Esophagus squamous epithelium (tissue), 5 donors: Measurements from ENCODE around the gene SCGB3A1. TPM values are rescaled to one million over a fixed set of nuclear protein-coding genes. Genes with fewer than 3 reads are reported as not detected.

Experiments
- DNase-seq: peaks from one replicate; lab custom pipeline; 2025; lab: John Stamatoyannopoulos, UW
- H3K27ac ChIP-seq, 4 donors: fragments of 200-600 bp; sonication (generic); one replicate each; pipeline ENCODE4 v1.5.1; 2016 to 2019; ENCODE audit warnings: mild to moderate bottlenecking in 1 of 4
- H3K27me3 ChIP-seq, 4 donors: fragments of 200-600 bp; sonication (generic); 1 replicate in 3 of 4; 2 replicates in 1 of 4; pipeline versions ENCODE4 v1.5.1 to v1.6.0; 2017 to 2021; ENCODE audit warnings: antibody characterized with exemption in 1 of 4
- H3K36me3 ChIP-seq, 3 donors: fragments of 200-600 bp; sonication (generic); one replicate each; pipeline ENCODE4 v1.5.1; 2016 to 2019
- H3K4me1 ChIP-seq, 3 donors: fragments of 200-600 bp; sonication (generic); one replicate each; pipeline ENCODE4 v1.5.1; 2017 to 2019
- H3K4me3 ChIP-seq, 4 donors: fragments of 200-600 bp; sonication (generic); 1 replicate in 3 of 4; 2 replicates in 1 of 4; pipeline ENCODE4 v1.5.1; 2016 to 2019; ENCODE audit warnings: mild to moderate bottlenecking in 2 of 4, moderate library complexity in 1 of 4
- H3K9me3 ChIP-seq, 3 donors: fragments of 200-600 bp; sonication (generic); one replicate each; pipeline ENCODE4 v1.5.1; 2016 to 2019
- CTCF ChIP-seq, 6 experiments: fragments of 450-650 bp in 4 of 6; fragments of 200-600 bp in 2 of 6; sonication (generic) in 2 of 6; IDR thresholded peaks; one replicate each; pipeline ENCODE4 v1.5.1; 2016 to 2019; ENCODE audit warnings: antibody characterized with exemption in 6 of 6, mild to moderate bottlenecking in 4 of 6, moderate library complexity in 4 of 6
- POLR2A ChIP-seq, 4 donors: fragments of 450-650 bp; IDR thresholded peaks; one replicate each; pipeline ENCODE4 v1.6.1; 2017; ENCODE audit warnings: antibody characterized with exemption in 4 of 4, mild to moderate bottlenecking in 4 of 4, moderate library complexity in 3 of 4
- WGBS, 2 donors: methylation state at CpG; one replicate each; pipeline ENCODE4 v1.1.5; 2018; 5-methylcytosine and 5-hydroxymethylcytosine counted together
- intact Hi-C: fragments of 100-400 bp; cut with DNase I; formaldehyde crosslinking; loops from one replicate; pipeline ENCODE4 v1.15.0; 2022
- total RNA-seq, 4 donors: library from RNA; depleted of rRNA; stranded (reverse); fragments of >200 nt; gene quantifications; one replicate each; pipeline ENCODE4 v1.1.0, GENCODE V29; 2016
- donor health status: DM: yes; HTN: yes; CAD: no.

Gene SCGB3A1
- total RNA-seq, 4 donors from 2014 or later: 2.1 to 101 TPM; not detected in 2

GRCh38 chr5:180603076-180603594 is 11.8 kb upstream of the SCGB3A1 start:
- Histone ChIP-seq H3K27ac (no peak overlapping the region), H3K4me3 (no peak overlapping the region), H3K9me3 (no peaks in the 10 kb centered on the region), H3K36me3 (no peaks in the 10 kb centered on the region), H3K4me1 (no peaks in the 10 kb centered on the region), H3K27me3 (peaks cover 0 to 4% (median 0%) of the 10 kb centered on the region in 4 donors)
- intact Hi-C loops: no loop called here
- DNase-seq: no peak
- TF ChIP-seq POLR2A (IDR thresholded peaks at IDR 0.05) (no peak), CTCF (IDR thresholded peaks at IDR 0.05) (no peak)
- WGBS, 2 donors: 83 to 88% methylated on average over 14 to 15 of the region's 19 CpGs

GRCh38 chr5:180602481-180603075 is 11.3 kb upstream of the SCGB3A1 start:
- H3K4me3 ChIP-seq: no peak overlapping the region
- DNase-seq: no peak
- peaks cover 0 to 4% (median 0%) of the 10 kb centered on the region in 4 donors for H3K27me3 ChIP-seq
- H3K4me1 ChIP-seq: no peaks in the 10 kb centered on the region
- no peak overlapping the region for H3K27ac ChIP-seq
- intact Hi-C loops: no loop called here
- no peaks in the 10 kb centered on the region for H3K9me3 ChIP-seq
- WGBS, 2 donors: 56% methylated on average over 10 of the region's 15 CpGs; no CpG with 5 or more reads in 1 of the 2 donors
- no peak for TF ChIP-seq CTCF (IDR thresholded peaks at IDR 0.05)
- TF ChIP-seq POLR2A (IDR thresholded peaks at IDR 0.05): no peak
- H3K36me3 ChIP-seq: no peaks in the 10 kb centered on the region

GRCh38 chr5:180601591-180602480 is 10.5 kb upstream of the SCGB3A1 start:
- intact Hi-C loops: no loop called here
- H3K4me1 ChIP-seq: no peaks in the 10 kb centered on the region
- no peak overlapping the region for H3K27ac ChIP-seq
- no peaks in the 10 kb centered on the region for H3K36me3 ChIP-seq
- peaks cover 0 to 4% (median 0%) of the 10 kb centered on the region in 4 donors for H3K27me3 ChIP-seq
- TF ChIP-seq POLR2A (IDR thresholded peaks at IDR 0.05) (no peak), CTCF (IDR thresholded peaks at IDR 0.05) (no peak)
- no peaks in the 10 kb centered on the region for H3K9me3 ChIP-seq
- H3K4me3 ChIP-seq: no peak overlapping the region
- no peak for DNase-seq
- WGBS, 2 donors: 89 to 90% methylated on average over 21 to 27 of the region's 36 CpGs

GRCh38 chr5:180600554-180601041 is 9.3 kb upstream of the SCGB3A1 start:
- H3K36me3 ChIP-seq: no peaks in the 10 kb centered on the region
- 66 to 91% methylated on average over 9 to 10 of the region's 12 CpGs for WGBS, 2 donors
- H3K27ac ChIP-seq: no peak overlapping the region
- H3K4me3 ChIP-seq: no peak overlapping the region
- no peaks in the 10 kb centered on the region for H3K4me1 ChIP-seq
- intact Hi-C loops: no loop called here
- no peak for DNase-seq
- no peaks in the 10 kb centered on the region for H3K27me3 ChIP-seq
- TF ChIP-seq CTCF (IDR thresholded peaks at IDR 0.05) (no peak), POLR2A (IDR thresholded peaks at IDR 0.05) (no peak)
- no peaks in the 10 kb centered on the region for H3K9me3 ChIP-seq
